ENCODE measurements around the gene KYAT1.

The KYAT1 gene

GRCh38 chr9:128910906-128911305 is 29.2 kb upstream of the KYAT1 start:
- ChIA-PET POLR2A (no interaction called here), CTCF (interaction anchor here (1.5 kb wide), 1 partner anchor 23 kb away, joined by 3 read pairs; no protein-coding TSS in a partner anchor)
- no peak for DNase-seq (ENCODE audit: extremely low spot score)
- TF ChIP-seq, protein P1, sequence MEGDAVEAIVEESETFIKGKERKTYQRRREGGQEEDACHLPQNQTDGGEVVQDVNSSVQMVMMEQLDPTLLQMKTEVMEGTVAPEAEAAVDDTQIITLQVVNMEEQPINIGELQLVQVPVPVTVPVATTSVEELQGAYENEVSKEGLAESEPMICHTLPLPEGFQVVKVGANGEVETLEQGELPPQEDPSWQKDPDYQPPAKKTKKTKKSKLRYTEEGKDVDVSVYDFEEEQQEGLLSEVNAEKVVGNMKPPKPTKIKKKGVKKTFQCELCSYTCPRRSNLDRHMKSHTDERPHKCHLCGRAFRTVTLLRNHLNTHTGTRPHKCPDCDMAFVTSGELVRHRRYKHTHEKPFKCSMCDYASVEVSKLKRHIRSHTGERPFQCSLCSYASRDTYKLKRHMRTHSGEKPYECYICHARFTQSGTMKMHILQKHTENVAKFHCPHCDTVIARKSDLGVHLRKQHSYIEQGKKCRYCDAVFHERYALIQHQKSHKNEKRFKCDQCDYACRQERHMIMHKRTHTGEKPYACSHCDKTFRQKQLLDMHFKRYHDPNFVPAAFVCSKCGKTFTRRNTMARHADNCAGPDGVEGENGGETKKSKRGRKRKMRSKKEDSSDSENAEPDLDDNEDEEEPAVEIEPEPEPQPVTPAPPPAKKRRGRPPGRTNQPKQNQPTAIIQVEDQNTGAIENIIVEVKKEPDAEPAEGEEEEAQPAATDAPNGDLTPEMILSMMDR (IDR thresholded peaks at IDR 0.05; ENCODE audit: control extremely low read depth, extremely low read depth, low read depth, missing control alignments) = no peak

DNA sequence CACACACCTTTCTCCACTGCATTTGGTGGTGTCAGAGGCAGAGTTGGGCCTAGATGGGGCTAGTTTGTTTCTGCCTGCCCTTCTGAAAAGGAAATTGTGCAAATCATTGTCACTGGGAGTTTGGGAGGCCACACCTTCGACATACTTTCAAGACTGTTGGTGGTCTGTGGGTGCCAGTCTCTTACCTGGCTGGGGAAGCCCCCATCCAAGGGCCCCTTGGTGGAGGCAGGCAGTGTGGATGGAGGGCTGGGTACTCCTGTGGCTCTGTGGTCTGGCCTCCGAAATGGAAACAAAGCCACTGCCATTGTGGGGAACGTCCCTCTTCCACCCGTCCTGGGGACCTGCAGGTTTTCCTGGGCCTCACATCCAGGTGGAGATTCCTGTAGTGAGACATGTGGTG is 28.1 kb upstream of the KYAT1 start:
- TF ChIP-seq, protein P1 (IDR thresholded peaks at IDR 0.05; ENCODE audit: control extremely low read depth, extremely low read depth, low read depth, missing control alignments) = no peak
- ChIA-PET CTCF (interaction anchor here (1.6 to 1.9 kb wide), 3 partner anchors 8 to 19 kb away, joined by 4 to 6 read pairs (median 6); no protein-coding TSS in a partner anchor), POLR2A (no interaction called here)
- no peak for DNase-seq (ENCODE audit: extremely low spot score)

- POLR2A ChIA-PET = no interaction called here
- no peak for DNase-seq (ENCODE audit: extremely low spot score)
- TF ChIP-seq, protein P1 (IDR thresholded peaks at IDR 0.05; ENCODE audit: control extremely low read depth, extremely low read depth, low read depth, missing control alignments) = no peak
- CTCF ChIA-PET = interaction anchor here (0.9 to 1.8 kb wide), 4 partner anchors 10 to 90 kb away, joined by 3 to 6 read pairs (median 4); partner anchors contain the start of gene ENDOG
Observed at GRCh38 chr9:128908372-128908771, 26.6 kb upstream of the KYAT1 start.

DNA sequence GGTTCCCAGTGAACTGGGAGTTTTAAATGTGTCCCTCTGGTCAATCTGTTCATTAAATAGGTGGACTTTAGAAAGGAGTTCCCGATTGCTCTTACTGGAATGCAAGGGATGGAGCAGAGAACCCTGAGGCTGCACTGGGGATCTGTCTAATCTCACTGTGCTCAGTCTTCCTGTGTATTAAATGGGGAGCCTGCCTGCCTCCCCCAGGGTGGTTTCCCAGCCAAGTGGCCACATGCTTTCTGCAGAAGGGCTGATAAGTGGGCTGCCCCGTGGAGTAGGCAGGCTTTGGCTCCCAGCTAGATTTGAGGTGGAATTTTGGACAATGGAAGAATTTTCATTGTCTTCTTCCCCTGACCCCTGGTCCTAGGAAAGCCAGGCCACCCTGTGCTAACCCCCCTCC is 25.0 kb upstream of the KYAT1 start:
- no peak for DNase-seq (ENCODE audit: extremely low spot score)
- CTCF ChIA-PET = interaction anchor here (0.9 to 1.1 kb wide), 2 partner anchors 21 to 89 kb away, joined by 3 read pairs; no protein-coding TSS in a partner anchor
- POLR2A ChIA-PET = interaction anchor here (0.6 kb wide), 1 partner anchor 130 kb away, joined by 3 read pairs; the partner anchor contains the start of gene MIGA2
- TF ChIP-seq, protein P1 (IDR thresholded peaks at IDR 0.05; ENCODE audit: control extremely low read depth, extremely low read depth, low read depth, missing control alignments) = no peak

DNA sequence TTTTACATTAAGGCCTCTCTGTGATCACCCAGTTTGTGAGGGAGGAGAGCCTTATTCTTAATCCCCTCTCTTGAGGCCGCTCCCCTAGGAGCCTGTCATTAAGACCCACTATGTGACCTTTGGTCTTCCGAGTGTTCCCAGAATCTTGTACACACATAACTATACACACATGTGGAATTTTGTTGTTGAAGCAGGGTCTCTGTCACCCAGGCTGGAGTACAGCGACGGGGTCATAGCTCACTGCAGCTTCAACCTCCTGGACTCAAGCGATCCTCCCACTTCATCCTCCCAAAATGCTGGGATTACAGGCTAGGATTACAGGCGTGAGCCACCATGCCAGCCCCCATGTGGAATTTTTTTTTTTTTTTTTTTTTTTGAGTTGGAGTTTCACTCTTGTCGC is 24.2 kb upstream of the KYAT1 start:
- TF ChIP-seq, protein P1 (IDR thresholded peaks at IDR 0.05; ENCODE audit: control extremely low read depth, extremely low read depth, low read depth, missing control alignments) = no peak
- ChIA-PET CTCF (interaction anchor here (0.9 kb wide), 1 partner anchor 22 kb away, joined by 3 read pairs; no protein-coding TSS in a partner anchor), POLR2A (interaction anchor here (0.6 kb wide), 1 partner anchor 131 kb away, joined by 3 read pairs; the partner anchor contains the start of gene MIGA2)
- no peak for DNase-seq (ENCODE audit: extremely low spot score)

- POLR2A ChIA-PET = no interaction called here
- TF ChIP-seq, protein P1 (IDR thresholded peaks at IDR 0.05; ENCODE audit: control extremely low read depth, extremely low read depth, low read depth, missing control alignments) = no peak
- CTCF ChIA-PET = no interaction called here
- DNase-seq (ENCODE audit: extremely low spot score) = no peak
Observed at GRCh38 chr9:128903871-128904620, 22.3 kb upstream of the KYAT1 start.
